Activated CD8-positive, alpha-beta memory T cell treated with anti-CD3 and anti-CD28 coated beads, Interleukin-2, amount 50 U/mL, for 24 hours (primary cell): ENCODE data around the gene MYBBP1A.

Source experiments
- DNase-seq: peaks from one replicate; pipeline ENCODE4 v3.0.0-alpha.2; 2020; ENCODE audit errors: extremely low read depth

The MYBBP1A gene

DNA sequence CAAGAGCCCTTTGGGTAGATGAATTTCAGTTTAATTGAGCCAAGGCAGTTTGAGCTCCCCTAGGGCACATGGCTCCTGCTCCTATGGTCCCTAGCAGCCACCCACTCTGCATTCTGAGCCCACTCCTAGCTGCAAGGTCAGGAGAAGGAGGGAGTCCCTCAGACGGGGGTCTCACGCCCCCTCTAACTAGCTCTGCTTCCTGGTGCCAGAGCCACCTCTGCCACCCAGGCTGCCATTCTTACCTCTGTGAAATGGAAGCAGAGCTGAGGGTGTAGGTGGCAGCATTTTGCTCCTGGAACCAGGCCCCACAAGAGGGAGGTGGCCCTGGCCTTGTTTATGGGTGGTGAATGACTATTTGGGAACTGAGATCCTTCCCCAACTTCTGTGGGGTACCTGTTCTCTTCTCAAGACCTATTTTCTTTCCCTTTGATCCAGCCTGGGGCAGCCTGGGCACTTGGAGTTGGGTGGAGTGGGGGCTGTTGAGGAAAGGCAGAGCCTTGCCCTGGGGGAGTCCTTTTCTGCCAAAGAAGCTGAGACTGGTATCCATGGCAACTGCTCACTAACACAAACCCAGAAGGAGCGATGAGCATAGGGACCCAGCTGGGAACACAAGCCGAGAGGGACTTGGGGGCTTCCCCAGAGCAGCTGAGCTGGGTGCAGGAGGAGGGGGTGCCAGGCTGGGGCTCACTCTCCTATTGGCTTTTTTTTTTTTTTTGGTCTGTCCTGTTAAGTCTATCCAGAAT, 51.7 kb downstream of the MYBBP1A start:
- no peak for DNase-seq

DNA sequence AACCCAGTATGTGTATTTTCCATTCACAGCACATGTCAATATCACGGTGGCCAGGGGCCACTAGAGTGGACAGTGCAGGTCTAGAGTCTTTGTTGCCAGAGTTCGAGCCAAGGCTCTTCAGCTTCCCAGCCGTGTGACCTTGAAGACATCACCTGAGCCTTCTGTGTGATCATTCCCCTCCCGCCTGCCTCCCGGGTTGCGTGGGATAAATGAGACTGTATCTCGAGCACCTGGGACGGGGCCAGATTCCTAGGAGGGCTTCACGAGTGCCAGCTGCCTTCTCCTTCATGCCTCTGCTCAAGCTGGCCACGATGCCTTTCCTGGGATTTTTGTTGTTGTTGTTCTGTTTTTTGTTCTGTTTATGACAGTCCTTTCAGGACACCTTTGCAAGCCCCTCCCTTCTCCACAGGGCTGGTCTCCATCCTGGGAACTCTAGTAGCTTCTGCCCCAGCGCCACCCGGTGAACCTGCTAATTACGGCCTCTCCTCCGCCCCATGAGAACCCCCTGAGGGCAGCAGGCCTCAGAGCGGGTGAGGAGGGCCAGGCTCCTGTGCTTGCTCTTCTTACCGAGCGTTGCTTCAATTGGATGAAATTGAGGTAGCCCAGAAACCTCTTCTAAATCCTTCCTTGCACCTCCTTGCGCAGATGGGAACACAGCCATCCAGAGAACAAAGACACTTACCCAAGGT, 52.6 kb downstream of the MYBBP1A start:
- no peak for DNase-seq

DNA sequence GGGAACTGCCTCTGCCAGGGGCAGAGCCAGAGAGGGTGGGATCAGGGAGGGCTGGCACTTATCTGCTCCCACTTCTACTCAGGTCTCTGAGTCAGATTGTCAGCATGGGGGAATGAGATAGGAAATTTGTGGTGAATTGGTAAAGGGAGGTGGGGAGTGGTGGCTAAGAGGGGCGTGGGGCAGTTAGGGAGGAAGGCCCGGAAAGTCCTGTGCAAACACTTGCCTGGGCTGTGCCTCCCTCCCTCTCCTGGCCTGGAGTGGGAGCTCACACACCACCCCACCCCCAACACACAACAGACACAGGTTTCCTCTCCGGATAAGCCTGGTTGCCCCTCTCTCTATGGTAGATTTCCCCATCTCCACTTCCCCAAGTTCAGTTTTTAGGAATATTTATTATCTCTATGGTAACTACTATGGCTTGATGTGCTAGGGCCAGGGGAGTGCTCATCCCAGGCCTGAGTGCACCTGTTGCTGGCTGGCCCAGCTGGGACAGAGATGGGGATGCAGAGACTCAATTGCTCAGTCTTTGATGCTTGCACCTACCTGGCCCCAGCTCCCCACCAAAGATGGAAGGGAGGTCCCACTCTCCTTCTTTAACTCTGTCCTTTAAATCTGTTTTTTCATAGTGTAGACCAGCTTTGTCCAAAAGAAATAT, 53.8 kb downstream of the MYBBP1A start:
- no peak for DNase-seq

DNA sequence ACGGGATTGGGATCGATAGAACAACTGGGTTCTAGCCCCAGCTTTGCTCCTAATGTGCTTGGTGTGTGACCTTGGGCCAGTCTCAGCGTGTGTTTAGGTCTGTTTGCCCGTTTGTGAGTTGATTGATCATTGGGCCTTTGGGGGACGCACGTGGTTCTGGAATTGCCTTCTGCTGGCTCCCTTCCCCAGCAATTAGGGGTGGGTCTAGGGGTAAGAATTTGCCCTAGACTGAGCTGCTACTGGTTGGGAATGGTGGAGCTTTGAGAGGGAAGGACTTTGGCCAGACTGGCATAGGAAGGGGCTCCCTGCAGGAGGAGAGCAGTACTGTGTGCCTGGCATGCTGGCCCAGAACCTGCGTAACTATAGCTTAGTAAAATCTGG, 55.0 kb downstream of the MYBBP1A start:
- no peak for DNase-seq

DNA sequence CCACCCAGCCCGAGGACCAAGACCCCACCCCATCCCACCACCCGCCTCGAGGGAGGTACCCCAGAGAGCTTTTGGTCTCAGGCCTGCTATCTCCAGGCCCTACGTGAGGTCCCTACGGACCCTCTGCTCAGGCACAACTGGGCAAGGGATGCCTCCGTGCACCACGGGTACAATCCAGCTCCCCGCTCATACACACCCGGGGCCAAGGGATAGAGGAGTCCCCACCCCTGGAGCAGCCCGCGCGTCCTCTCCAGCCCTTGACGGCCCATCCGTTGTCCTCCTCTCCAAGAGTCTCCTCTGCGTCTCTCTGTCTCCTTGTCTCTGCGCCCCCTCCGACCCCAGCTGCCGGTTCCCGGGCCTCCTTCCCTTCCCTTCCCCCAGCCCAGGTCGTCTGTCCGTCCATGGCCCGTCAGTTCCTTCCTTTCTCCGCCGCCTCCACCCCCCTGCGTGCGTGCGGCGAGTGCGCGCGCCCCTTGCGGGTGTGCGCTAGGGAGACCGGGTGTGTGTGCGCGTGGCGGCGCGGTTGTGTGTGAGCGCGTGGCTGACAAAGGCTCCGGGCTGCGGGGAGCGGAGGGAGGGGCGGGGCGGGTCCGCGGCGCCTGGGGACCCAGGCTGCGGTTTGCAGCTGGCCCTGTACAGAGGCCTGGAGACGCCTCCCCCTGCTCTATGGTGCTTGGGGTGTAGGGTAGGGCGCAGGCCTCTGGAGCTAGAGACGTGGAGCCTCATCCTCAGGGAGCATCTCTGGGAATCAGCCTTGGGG, 55.6 kb downstream of the MYBBP1A start:
- DNase-seq, result no peak

DNA sequence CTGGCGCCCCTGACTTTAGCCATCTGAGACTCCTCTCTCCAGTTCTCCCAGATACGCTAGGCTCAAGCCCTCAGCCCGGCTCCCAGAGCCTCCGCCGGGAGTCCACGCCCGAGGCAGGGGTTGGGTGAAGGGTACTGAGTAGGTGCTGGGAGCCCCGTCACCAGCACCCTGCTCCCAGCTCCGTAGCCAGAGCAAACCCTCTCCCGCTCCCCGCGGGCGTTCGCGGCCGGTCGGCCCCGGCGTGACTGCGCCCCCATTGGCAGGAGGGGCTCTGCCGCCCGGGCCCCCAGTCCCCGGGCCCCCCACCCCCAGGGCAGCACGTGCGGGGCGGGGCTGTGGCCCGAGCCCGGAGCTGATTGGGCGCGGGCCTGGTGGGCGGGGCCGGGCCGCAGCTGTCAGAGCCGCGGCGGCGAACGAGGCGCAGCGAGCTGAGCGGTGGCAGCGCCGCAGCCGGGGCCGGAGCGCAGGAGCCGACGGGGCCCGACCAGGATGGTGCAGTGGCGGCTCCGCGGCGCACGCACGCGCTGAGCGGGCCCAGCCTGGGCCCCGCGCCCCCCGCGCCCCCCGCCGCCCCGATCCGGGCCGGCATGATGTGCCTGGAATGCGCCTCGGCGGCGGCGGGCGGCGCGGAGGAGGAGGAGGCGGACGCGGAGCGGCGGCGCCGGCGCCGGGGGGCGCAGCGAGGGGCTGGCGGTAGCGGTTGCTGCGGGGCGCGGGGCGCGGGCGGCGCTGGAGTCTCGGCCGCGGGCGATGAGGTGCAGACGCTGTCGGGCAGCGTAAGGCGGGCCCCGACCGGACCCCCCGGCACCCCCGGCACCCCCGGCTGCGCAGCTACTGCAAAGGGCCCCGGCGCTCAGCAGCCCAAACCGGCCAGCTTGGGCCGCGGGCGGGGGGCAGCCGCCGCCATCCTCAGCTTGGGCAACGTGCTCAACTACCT, 56.5 kb downstream of the MYBBP1A start, which contains the start of gene SPNS2:
TSS of gene SPNS2 (plus strand) at position 421 of the 937 bp plus-strand sequence. CDS start at position 588, 167 bp downstream.
- peak; percentile 10 for DNase-seq

DNA sequence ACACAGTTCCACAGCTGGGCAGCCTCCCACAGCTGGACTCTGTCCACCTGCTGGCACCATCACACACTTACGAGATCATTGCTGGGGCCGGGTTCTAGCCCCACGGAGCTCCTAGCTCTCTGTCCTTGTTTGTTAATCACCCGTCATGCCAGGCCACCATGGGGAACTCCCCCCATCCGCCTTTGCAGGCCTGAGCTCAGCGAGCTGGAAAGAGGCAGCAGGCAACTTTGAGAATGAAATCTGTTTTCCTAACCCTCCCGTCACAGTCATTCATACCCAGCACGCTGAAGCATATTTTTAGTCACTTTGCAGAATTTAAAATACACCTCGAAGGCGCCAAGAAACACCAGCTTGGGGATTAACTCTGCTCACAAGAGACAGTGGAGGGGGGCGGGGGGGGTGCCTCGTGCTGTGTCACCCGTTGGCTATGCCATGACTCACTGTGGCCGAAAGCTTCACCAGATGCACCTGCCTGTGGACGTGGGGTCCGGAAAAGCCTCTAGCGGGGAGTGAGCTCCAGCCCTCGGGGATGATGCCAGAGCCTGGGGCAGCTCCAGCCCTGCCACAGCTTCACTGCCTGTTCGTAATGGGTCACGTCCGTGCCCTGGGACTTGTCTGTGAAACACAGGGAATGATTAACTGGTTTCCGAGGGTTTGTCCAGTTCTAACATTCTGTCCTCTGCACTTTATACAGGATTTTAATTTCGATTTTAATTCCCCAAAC, 57.9 kb downstream of the MYBBP1A start:
- no peak for DNase-seq

DNA sequence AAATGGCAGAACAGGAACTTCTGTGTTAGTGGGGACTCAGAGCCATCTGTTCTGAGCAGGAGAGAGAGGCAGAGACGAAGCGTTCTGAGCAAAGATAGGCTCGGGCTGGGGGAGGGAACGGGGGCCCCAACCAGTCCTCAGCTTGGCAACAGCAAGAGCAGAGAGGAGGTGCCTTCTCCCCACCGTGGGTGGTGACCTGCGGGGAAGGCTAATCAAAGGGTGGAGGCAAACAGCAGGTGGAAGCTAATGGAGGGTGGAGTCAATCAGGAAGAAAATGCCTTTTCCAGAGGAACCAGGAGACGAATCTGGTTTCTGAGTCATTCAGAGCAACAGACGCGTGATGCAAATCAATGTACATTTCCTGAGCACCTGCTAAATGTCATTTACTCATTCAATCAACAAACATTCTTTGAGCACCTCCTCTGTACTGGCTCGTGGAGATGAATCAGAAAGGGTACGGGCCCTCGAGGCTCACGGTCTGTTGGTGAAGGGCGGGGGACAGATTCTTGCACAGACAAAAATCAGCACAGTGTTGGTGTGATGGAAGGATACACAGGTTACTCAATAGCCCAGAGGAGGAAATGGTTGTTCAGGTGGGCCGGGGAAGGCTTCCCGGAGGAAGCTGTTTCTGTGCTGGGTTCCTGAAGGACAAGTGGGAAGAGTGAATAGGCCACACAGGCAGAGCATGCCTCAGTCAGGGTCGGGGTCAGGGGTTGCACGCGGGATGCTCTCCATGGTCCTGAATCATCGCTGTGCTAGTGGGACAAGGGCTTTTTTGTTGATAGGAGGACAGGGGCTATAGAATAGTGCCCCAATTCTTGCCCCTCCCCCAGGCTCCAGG, 62.2 kb downstream of the MYBBP1A start:
- no peak for DNase-seq

DNA sequence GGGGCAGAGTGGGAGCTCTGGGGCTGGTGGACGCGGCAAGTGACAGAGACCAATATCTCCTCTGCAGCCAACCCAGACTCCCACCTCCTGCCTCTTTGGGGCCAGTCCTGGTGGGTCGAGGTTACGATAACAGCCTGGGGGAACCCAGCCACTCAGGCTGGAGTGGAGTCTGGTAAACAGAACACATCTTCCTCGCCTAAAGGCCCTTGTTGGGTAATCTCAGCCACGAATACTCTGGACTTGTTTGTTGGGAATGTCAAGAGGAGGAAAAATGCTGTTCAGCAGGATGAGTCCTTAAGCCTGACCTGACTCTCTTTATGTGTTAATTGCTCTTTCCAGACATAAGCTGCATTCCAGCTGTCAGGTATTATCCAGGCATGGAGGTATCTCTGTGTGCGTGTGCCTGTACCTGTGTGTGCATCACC, 64.5 kb downstream of the MYBBP1A start:
- no peak for DNase-seq

DNA sequence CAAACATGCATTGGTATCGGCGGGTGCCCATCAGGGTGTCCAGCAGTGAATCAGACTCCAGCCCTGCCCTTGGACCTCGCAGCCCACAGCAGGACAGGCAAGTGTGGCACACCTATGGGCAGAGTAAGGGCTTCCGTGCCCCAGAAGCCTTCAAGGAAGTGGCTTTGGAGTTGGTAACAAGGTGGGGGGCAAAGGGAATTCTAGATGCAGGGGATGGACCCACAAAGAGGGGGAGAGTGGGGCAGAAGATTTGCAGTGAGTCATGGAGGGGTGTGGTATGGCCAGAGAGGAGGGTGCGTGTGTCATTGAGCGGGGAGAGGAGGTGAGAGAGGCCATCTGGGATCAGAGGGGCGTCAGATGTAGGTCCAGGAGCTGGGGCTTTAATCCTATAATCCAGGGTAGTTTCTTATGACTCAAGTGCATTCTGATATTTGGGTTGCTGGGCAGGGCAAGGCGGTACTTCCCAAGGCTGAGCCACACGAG, 65.0 kb downstream of the MYBBP1A start:
- DNase-seq, result no peak

DNA sequence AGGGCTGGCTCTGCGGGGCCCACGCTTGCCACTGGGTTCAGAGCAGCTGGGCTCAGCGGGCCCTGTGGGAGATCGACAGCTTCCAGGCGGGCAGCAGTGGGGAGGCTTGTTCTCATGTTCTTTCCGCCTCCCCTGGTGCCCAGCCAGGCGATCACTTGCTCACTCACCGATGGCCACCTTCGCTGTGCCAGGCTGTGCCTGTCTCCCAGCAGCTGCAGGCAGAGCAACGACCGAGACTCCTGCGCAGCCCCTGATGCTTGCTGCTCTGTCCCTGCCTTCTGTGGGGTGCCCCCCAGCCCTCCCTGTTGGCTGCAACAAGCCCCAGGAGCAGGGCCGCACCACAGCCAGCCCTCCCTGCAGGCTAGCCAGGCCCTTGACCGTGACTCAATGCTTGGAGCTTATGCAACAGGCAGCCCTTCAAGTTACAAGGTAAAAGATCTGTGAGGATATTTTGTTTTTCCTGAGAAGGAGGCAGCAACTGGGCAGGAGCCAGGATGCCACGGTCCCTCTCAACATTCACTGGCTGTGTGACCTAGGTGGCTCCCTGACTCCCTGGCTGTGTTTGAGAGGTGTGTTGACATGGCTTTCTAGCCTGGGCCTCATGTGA, 66.1 kb downstream of the MYBBP1A start:
- DNase-seq, result no peak
